NCI-H2196 (cell line): ENCODE data around the gene MMEL1.
"Not testable (repeated sequence)": the region's sequence is repeated elsewhere in the genome, so short reads cannot be mapped to it uniquely, and the experiment has no call there.

Experiments used
- DNase-seq: peaks from one replicate; lab custom pipeline; 2025; ENCODE audit not compliant: unreplicated experiment; lab: John Stamatoyannopoulos, UW

The MMEL1 gene

DNA sequence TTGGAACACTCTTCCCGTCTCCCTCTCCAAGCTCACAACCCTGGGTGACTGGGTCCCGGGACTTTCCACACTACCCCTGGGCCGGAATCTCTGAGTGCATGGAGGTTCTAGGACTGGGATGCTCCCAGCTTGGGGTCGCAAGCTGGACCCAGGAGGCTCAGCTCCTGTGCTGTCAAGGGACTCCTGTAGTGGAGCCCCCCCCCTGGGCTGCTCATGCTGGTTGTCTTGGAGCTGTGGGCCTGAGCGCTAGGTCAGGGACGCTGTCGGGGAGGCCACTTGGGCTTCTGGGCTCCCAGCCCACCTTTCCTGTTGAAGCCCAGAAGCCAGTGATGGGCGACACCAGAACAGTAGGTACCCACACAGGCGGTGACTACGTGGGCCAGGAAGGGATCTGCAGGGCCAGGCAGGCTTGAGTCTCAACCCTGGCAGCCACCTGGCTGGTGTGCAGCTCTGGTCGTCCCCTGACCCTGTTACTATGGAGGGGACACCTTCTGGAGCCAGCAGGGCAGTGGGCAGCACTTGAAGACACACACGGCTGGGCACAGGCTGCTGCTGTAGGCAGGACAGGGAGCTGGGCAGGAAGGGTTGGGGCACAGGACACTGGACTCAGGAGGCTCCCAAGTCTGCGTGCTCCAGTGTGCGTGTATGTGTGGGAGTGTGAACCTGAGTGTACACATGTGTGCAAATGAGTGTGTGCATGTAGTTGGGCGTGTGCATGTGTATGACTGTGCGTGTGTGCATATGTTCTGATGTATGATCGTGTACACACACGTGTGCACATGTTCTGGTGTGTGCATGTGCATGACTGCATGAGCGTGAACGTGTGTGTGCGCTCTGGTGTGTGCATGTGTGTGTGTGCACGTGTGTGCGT, 3.0 kb downstream of the MMEL1 start:
- no peak for DNase-seq

- no peak for DNase-seq
Observed at GRCh38 chr1:2628933-2629626, 3.7 kb downstream of the MMEL1 start.

- DNase-seq = no peak
Observed at GRCh38 chr1:2628191-2628932, 4.5 kb downstream of the MMEL1 start.

- DNase-seq = no peak
Observed at GRCh38 chr1:2627746-2628145, 5.1 kb downstream of the MMEL1 start.

DNA sequence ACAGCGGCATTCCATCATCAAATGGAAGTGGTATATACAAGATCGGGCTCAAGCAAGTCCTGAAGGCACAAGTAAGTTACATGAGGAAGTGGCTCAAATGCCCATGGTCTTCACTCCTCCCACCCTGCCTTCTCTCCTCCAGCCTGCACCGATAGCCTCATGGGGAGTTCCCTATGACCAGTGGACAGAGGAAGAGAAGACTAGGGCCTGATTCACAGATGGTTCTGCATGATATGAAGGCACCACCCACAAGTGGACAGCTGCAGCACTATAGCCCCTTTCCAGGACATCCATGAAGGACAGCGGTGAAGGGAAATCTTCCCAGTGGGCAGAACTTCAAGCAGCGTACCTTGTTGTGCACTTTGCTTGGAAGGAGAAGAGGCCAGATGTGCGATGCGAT, 7.1 kb downstream of the MMEL1 start:
- DNase-seq = not testable (repeated sequence)

DNA sequence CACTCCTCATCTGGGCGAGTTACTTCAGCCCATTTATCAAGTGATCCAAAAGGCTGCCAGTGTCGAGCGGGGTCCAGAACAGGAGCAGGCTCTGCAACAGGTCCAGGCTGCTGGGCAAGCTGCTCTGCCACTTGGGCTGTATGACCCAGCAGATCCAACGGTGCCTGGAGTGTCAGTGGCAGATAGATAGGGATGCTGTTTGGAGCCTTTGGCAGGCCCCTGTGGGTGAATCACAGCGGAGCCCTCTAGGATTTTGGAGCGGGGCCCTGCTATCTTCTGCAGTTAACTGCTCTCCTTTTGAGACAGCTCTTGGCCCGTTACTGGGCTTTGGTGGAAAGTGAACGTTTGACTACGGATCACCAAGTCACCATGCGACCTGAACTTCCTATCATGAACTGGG, 7.5 kb downstream of the MMEL1 start:
- no peak for DNase-seq

DNA sequence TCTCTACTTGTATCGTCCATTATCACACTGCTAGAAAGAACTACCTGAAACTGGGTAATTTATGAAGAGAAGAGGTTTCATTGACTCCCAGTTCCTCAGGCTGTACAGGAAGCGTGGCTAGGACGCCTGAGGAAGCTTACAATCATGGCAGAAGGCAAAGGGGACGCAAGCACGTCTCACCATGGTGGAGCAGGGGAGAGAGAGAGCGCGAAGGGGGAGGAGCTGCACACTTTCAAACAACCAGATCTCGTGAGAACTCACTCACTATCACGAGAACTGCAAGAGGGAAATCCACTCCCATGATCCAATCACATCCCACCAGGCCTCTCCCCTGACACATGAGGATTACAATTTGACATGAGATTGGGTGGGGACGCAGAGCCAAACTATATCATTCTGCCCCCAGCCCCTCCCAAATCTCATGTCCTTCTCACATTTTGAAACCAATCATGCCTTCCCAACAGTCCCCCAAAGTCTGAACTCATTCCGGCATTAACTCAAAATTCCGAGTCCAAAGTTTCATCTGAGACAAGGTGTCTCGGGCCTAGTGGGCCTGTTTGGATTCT, 8.0 kb downstream of the MMEL1 start:
- no peak for DNase-seq

DNA sequence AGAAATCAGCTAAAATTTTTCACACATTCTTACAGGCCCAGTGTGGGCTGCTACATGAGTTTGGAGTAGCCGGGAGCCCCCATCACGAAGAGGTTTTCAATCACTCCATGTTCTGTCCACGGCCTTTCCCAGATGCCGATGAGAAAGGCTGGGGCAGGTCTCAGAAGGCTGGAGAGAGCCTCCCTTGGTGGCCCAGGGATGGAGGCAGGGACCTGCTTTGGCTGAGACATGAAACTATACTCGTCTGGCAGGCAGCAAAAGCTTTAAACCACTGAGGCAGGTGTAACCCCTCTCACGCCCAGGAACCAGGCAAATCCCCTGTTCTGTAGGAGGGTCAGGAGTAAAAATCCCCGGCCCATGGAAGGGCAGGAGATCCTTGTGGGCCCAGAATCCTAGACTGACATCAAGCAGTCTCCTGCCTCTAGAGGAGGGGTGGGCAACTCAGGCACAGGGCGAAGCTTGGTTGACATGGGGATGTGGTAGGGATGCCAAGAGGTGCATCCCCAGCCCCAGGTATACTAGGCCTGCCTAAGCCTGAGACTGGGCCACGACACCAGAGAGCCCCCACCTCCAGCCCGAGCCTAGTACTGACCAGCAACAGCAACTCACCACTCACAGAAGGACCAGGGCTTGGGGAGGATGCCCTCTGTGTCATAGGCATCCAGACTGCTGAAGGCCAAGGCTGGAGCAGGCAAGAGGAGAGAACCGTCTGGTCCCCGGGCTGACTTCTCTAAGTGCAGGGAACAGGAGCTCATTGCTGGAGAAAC, 9.1 kb downstream of the MMEL1 start:
- DNase-seq = no peak

DNA sequence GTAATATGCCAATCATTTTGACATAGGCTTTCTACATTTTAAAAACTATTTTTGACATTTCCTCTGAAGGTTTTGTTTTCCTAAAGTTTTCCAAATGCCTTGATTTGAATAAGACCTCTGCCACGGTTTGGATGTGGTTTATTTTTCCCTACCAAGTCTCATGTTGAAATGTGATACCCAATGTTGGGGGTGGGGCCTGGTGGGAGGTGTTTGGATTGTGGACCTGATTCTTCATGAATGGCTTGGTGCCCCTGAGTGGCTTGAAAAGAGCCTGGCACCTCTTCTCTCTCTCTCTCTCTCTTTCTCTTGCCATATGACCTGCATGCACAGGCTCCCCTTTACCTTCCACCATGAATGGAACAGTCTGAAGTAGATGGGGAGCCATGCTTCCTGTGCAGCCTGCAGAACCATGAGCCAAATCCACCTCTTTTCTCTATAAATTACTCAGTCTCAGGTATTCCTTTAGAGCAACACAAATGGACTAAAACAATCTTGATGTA, 14.8 kb downstream of the MMEL1 start:
- no peak for DNase-seq

DNA sequence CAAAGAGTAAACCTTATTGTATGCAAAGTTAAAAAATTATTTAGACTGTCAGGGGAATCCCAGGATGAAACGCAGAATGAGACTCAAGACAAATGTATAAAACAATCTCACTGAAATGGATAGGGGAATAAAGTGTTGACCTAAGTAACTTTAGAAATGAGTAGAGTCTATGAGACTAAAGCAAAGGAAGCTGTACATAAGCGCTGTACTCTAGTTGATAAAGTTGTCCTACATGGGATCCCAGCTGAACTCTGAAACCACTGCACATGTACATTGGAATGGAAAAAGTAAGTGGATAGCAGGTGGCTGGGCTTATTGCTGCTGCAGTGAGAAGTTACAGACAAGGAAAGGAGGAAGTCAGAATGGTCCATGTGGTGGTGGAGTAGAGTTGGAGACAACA, 18.7 kb downstream of the MMEL1 start:
- DNase-seq = no peak

GRCh38 chr1:2612591-2613365, 20.0 kb downstream of the MMEL1 start:
- no peak for DNase-seq

DNA sequence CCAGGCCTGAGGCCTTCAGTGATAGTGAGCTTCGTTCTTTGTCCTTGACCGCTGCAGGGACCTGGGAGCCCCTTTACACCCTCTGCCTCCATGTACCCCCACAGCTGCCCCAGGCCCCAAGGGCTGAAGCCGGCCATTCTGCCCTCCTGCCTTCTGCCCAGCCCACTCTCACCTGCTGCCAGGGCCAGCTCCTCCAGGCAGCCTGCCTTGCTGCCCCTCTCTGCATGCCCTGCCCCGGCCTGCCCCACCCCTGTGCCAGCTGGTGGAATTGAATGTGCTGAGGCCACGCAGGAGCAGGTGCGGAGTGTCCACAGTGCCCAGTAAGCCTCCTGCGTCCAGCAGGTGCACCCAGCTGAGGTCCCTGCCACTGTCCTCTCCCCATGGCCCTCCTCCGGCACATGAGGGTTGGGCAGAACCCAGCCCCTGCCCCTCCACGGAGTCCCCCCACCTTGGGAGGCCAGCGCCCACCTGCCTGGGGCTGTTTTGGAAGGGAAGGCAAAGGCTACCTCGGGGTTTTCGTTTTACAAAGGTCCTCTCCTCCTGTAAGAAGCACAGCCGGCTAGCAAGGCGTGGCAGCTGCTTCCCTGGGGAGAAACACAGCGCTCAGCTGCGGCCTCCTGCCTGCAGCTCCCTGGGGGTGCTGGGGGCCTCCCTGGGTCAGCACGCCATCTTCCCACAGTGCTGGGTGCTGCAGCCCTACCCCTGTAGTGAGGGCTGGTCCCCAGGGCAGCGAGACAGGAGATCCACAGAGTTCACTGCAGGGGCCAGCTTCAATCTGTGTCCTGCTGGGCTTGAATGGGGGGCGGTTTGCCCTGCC, 21.0 kb downstream of the MMEL1 start:
- DNase-seq = no peak

- DNase-seq = no peak
Observed at GRCh38 chr1:2611031-2611501, 21.8 kb downstream of the MMEL1 start.

DNA sequence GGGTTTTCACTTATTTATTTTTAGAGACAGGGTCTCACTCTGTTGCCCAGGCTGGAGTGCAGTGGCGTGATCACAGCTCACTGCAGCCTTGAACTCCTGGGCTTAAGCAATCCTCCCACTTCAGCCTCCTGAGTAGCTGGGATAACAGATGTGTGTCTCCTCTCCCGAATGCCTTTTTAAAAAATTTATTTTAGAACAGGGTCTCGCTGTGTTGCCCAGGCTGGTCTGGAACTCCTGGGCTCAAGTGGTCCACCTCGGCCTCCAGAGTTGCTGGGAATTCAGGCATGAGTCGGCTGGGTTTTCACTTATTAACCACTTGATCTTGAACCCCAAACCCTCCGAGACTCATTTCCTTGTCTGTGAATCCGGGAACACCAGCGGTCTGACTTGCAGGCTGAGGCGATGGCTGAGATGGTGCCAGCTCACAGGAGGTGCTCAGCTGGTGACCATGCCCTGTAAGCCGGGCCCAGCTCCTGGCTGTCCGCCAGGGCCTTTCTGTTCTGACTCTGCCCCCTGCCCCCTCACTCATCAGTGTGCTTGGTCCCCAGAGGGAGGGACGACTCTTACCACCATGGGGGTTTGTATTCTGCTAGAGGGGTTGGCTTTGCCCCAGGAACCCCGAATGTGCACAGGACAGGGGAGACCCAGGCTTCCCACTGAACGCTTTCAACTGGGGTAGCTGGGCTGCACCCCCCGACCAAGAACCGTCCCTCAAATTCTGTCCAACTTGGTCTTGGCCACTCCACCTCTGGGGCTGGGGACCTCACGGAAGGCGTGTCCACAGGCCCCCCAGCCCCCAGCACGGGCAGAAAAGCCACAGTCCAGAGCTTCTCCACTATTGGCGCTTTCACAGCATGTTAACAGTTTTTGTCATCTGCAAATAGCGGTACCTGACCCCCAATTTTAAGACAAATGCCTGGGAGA, 22.5 kb downstream of the MMEL1 start:
- DNase-seq = no peak

DNA sequence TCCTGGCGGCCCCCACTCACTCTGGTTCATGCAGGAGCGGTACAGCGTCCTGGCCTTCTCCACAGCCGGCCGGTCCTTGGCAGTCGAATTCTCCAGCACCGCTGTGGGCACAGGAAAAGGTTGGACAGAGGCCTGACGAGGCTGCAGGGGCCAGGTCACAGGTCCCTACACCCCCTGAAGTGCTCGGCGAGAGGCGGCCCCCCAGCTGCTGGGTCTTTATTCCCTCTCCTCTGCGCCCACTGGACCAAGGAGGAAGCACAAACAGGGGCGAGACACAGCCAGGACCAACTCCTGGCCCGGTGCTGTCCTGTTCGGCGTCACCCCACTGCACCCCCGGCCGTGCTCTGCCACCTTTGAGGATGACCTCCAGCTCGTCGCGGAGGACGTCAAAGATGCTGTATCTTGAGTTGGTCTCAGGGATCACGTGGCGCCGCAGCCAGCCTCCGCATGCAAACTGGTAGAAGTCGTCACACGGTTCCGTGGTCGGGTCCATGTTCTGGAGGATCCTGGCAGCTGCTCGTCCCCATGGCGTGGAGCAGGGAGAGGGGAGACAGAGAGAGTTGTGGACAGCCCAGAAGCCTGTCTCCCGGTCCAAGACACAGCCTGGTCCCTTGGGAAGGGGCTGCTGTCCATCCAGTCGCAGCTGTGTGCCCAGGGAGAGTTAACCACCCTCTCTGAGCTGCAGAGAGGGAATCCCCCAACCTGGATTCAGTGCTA, 23.3 kb downstream of the MMEL1 start:
- no peak for DNase-seq

DNA sequence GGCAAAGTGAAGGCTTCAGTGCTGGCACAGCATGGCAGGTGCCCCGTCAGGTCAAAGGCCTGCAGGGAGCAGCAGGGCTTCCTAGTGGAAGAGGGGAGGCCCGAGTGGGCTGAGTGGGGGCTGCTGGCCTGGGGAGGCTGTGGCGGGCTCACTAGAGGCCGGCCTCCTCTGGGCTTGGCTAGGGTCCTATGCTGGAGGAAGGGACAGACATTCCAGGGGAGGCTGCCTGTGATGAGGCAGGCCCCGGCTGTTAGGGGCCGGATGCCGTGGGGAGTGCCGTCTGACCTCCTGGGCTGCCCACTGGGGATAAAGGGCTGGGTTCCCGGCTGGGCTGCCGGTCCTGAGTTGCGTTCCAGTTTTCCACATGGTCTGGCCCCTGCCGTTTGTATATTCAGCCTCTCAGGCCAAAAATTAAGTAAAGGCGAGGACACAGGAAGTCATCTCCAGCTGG, 25.1 kb downstream of the MMEL1 start:
- no peak for DNase-seq
